Measurements from ENCODE around the gene CNRIP1. TPM values are rescaled to one million over a fixed set of nuclear protein-coding genes. Genes with fewer than 3 reads are reported as not detected.
A peak's percentile ranks its signal among the peaks of the same experiment; 100 is the strongest.

Gene CNRIP1
- total RNA-seq, 4 donors from 2014 or later, result 30.2 to 58.1 (median 40.6) TPM

DNA sequence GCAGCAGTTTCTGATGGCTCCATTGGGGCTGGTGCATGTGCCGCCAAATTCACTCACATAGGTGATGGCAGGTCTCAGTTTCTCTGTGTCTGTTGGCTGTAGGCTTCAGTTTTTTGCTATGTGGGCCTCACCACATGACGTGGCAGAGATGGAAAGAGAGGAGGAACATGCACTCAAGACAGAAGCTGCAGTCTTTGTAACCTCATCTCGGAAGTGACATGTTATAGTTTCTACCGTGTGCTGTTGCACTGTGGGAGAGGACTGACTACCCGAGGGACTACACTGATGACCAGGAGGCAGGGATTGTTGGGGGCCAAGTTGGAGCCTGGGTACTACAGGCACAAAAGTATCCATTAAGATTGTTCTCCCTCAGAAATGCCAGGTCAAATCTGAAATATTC, 9.2 kb upstream of the CNRIP1 start:
- Histone ChIP-seq H3K27me3 (peaks cover 0 to 14% of the 10 kb centered on the region in 2 donors), H3K27ac (no peak overlapping the region), H3K4me1 (no peaks in the 10 kb centered on the region), H3K9me3 (no peaks in the 10 kb centered on the region), H3K36me3 (no peaks in the 10 kb centered on the region), H3K4me3 (no peak overlapping the region)
- DNase-seq, result no peak
- TF ChIP-seq, protein P1, sequence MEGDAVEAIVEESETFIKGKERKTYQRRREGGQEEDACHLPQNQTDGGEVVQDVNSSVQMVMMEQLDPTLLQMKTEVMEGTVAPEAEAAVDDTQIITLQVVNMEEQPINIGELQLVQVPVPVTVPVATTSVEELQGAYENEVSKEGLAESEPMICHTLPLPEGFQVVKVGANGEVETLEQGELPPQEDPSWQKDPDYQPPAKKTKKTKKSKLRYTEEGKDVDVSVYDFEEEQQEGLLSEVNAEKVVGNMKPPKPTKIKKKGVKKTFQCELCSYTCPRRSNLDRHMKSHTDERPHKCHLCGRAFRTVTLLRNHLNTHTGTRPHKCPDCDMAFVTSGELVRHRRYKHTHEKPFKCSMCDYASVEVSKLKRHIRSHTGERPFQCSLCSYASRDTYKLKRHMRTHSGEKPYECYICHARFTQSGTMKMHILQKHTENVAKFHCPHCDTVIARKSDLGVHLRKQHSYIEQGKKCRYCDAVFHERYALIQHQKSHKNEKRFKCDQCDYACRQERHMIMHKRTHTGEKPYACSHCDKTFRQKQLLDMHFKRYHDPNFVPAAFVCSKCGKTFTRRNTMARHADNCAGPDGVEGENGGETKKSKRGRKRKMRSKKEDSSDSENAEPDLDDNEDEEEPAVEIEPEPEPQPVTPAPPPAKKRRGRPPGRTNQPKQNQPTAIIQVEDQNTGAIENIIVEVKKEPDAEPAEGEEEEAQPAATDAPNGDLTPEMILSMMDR (IDR thresholded peaks at IDR 0.05), result no peak
- no peak for TF ChIP-seq POLR2A (IDR thresholded peaks at IDR 0.05)
- intact Hi-C loops (cut with DNase I; ENCODE audit: low total_unique reads), result no loop called here

DNA sequence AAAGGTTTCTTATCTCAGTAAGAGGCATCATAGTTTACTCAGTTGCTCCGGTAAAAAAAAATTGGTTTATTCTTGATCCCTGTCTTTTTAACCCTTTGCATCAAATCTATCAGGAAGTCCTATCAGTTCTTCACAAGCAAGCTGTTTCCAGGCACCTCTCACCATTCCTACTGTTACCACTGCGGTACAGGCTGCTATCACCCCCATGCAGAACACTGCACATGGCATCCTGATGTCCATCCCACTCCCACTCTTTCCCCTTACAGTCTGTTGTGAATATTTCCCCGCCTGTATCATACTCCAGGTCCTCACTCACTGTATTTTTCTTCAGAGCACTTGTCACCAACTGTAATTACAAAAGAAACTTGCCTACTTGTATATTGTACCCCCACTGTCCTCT, 5.3 kb upstream of the CNRIP1 start:
- no peak for TF ChIP-seq POLR2A (IDR thresholded peaks at IDR 0.05)
- TF ChIP-seq, protein P1 (IDR thresholded peaks at IDR 0.05), result no peak
- no peak for DNase-seq
- no peak overlapping the region for H3K27ac ChIP-seq
- H3K4me1 ChIP-seq, result no peaks in the 10 kb centered on the region
- intact Hi-C loops (cut with DNase I; ENCODE audit: low total_unique reads), result no loop called here
- no peak overlapping the region for H3K4me3 ChIP-seq
- H3K27me3 ChIP-seq, result peaks cover 0 to 5% of the 10 kb centered on the region in 2 donors
- no peaks in the 10 kb centered on the region for H3K9me3 ChIP-seq
- H3K36me3 ChIP-seq, result no peaks in the 10 kb centered on the region

DNA sequence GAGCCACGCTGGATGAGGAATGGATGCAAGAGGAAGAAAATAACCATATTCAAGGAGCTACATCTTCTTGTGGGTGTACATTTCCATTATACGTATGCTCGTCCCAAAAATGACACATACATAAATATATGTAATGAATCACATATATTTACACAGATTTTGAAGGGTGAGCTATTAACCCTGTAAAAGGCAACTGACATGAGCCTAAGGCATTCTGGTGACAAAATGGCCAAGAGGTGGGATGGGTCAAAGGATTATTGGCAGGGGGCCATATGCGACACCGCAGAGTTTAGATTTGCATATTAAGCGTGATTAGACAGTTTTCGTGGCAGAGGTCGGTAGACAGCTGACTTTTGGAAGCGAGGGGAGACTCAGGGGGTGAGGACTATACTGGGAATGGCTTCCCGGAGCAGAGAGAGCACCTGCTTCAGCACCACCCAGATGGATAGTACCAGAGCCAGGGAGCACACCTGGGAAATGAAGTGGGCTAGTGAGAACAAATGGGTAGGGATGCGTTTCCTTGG, 431 bp upstream of the CNRIP1 start:
- no peaks in the 10 kb centered on the region for H3K9me3 ChIP-seq
- no peaks in the 10 kb centered on the region for H3K36me3 ChIP-seq
- no peak for TF ChIP-seq POLR2A (IDR thresholded peaks at IDR 0.05)
- TF ChIP-seq, protein P1 (IDR thresholded peaks at IDR 0.05), result no peak
- no peaks in the 10 kb centered on the region for H3K4me1 ChIP-seq
- H3K27ac ChIP-seq, result peak overlapping the region; percentile 91 to 95
- peak overlapping the region; percentile 62 to 96 for H3K4me3 ChIP-seq
- intact Hi-C loops (cut with DNase I; ENCODE audit: low total_unique reads), result no loop called here
- no peaks in the 10 kb centered on the region for H3K27me3 ChIP-seq
- peak; percentile 26 to 28 for DNase-seq

DNA sequence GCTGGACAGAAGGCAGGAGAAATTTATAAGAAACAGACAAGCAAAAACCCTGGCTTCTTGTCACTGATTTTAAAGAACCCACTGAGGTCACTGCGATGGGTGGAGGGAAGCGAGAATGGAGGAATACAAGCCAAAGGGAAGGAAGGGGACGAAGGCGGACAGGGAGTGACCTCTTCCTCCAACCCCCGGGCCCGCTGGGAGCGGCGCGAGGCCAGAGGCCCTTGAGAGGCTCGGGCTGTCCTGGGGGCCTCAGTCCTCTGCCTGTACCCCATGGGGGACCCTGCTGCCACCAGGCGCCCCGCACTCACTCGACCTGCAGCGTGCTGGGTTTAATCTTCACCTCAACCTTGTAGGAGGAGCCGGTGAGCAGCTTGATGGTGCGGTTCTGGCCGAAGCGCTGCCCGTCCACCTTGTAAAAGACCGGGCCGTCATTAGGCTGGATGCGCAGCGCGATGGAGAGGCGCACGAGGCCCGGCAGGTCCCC, 793 bp downstream of the CNRIP1 start:
- Histone ChIP-seq H3K4me3 (peak overlapping the region; percentile 62 to 96), H3K9me3 (no peaks in the 10 kb centered on the region), H3K4me1 (no peaks in the 10 kb centered on the region), H3K36me3 (no peaks in the 10 kb centered on the region), H3K27me3 (no peaks in the 10 kb centered on the region), H3K27ac (peak overlapping the region; percentile 91 to 95)
- TF ChIP-seq POLR2A (IDR thresholded peaks at IDR 0.05), result no peak
- TF ChIP-seq, protein P1 (IDR thresholded peaks at IDR 0.05), result no peak
- peak in 1 of 2 donors; percentile 41 for DNase-seq
- intact Hi-C loops (cut with DNase I; ENCODE audit: low total_unique reads), result no loop called here

DNA sequence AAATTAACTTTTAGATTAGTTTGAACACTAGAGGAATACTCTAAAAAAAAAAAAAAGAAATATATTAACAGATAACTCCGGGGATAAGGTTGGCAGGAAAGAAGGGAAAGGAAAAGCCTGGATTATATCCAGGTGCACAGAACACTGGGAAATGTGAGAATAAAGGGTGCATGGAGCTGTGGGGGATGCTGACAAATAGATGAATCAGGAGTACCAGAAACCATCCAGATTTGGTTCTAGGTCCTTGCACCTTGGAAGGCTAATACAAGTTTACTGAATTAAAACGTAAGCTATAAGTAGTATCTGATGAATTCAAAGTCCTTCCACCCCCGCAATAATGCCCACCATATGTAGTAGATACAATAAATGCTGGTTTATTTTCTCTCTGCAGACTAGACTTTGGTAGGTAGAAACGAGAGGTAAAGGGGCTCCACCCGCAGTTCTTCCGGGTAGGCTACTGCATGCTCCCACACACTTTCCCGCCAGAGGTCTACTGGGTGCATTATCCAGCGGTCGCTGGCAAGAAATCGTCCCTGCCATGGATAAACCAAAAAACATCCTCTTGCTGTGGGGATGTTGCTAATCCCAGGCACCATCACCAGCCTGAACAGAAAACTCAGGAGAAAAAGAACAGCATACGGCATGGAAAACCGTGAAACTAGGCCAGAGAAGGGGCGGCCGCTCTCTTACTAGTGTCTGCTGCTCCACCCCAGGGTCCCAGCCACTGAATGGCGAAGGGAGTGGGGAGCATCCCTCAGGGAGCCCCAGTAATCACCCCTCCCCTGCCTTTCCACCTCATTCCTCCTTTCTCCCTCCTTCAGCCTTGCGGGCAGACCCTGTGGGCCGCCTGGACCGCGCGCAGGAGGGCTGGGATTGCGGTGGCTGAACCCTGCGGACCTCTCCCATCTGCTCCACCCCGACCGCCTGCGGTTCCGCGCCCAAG, 1.5 kb downstream of the CNRIP1 start:
- Histone ChIP-seq H3K4me3 (peak overlapping the region; percentile 62 to 96), H3K4me1 (no peaks in the 10 kb centered on the region), H3K9me3 (no peaks in the 10 kb centered on the region), H3K36me3 (no peaks in the 10 kb centered on the region), H3K27me3 (no peaks in the 10 kb centered on the region), H3K27ac (peak overlapping the region; percentile 91 to 95)
- intact Hi-C loops (cut with DNase I; ENCODE audit: low total_unique reads), result no loop called here
- DNase-seq, result peak; percentile 25 to 32
- TF ChIP-seq POLR2A (IDR thresholded peaks at IDR 0.05), result no peak
- TF ChIP-seq, protein P1 (IDR thresholded peaks at IDR 0.05), result no peak
